Measurements from ENCODE around the gene NUP107. TPM values are rescaled to one million over a fixed set of nuclear protein-coding genes. Genes with fewer than 3 reads are reported as not detected.

NUP107 gene
- total RNA-seq, 1 experiment from 2014 or later = 106 TPM

DNA sequence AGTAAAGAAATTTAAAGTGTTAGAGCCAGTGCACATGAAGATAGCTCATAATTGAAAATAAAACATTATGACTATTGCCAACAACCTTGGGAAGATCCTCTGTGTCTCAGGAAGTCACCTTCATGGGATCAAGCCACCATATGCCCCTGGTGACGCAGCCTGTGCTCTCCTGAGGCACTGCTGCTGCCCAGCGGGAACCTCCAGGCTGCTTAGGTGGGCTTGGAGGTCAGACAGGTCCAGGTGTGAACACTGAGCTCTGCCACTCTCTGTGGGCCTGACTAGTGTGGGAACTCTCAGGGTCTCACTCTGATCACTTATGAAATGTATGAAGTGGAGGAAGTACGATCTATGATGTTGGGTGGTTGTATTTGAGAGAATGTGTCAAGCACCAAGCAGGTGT lies 75.9 kb downstream of the NUP107 start:
- no peaks in the 10 kb centered on the region for H4K20me1 ChIP-seq (ENCODE audit: low read length)
- no peak overlapping the region for H2AFZ ChIP-seq (ENCODE audit: low read length)
- no peaks in the 10 kb centered on the region for H3K9me3 ChIP-seq (ENCODE audit: low read length)
- H3K4me3 ChIP-seq (ENCODE audit: low read length) = no peak overlapping the region
- H3K79me2 ChIP-seq (ENCODE audit: low read length) = no peaks in the 10 kb centered on the region
- TF ChIP-seq EZH2phosphoT487 (IDR thresholded peaks at IDR 0.05; ENCODE audit: borderline replicate concordance, low read length) (no peak), EZH2 (IDR thresholded peaks at IDR 0.05; ENCODE audit: low read length, unreplicated experiment) (no peak)
- TF ChIP-seq, protein P1, sequence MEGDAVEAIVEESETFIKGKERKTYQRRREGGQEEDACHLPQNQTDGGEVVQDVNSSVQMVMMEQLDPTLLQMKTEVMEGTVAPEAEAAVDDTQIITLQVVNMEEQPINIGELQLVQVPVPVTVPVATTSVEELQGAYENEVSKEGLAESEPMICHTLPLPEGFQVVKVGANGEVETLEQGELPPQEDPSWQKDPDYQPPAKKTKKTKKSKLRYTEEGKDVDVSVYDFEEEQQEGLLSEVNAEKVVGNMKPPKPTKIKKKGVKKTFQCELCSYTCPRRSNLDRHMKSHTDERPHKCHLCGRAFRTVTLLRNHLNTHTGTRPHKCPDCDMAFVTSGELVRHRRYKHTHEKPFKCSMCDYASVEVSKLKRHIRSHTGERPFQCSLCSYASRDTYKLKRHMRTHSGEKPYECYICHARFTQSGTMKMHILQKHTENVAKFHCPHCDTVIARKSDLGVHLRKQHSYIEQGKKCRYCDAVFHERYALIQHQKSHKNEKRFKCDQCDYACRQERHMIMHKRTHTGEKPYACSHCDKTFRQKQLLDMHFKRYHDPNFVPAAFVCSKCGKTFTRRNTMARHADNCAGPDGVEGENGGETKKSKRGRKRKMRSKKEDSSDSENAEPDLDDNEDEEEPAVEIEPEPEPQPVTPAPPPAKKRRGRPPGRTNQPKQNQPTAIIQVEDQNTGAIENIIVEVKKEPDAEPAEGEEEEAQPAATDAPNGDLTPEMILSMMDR (conservative IDR thresholded peaks at IDR 0.05; ENCODE audit: low read depth, low read length) = no peak
- ChIA-PET CTCF (no interaction called here), POLR2A (ENCODE audit: unreplicated experiment) (no interaction called here)
- no peak overlapping the region for H3K9ac ChIP-seq (ENCODE audit: low read length)
- no peaks in the 10 kb centered on the region for H3F3A ChIP-seq (ENCODE audit: low read length, unreplicated experiment)
- H3K27me3 ChIP-seq (ENCODE audit: low read length) = no peaks in the 10 kb centered on the region
- H3K4me1 ChIP-seq (ENCODE audit: insufficient read depth, low read length) = no peaks in the 10 kb centered on the region
- no peak overlapping the region for H3K4me2 ChIP-seq (ENCODE audit: low read length)
- ATAC-seq = no peak
- no peaks in the 10 kb centered on the region for H3K36me3 ChIP-seq (ENCODE audit: low read depth, low read length)
- intact Hi-C loops (cut with micrococcal nuclease) = no loop called here
- DNase-seq = no peak
- no TSS peak for BruUV-seq (replicated peaks)
- no peaks in the 10 kb centered on the region for H3K9me2 ChIP-seq (replicated peaks; ENCODE audit: low read length)
- H3K27ac ChIP-seq (ENCODE audit: low read length) = no peak overlapping the region

DNA sequence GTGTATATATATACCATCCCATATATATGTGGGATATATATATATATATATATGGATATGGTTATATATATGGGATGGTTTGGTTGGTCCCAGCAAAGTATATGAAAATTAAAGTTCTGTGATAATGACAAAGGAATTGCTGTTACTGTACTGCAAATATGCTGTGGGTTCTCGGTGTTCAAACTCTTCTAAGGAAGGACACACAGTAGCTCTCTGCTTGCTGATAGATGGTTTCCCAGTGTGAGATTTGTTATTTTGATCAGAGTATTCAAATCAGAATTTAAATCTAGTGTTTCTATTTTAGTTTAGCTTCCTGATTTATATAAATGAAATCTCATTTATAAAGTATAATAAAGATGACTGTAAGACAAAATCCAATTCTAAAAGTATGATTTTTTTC lies 78.9 kb downstream of the NUP107 start:
- Histone ChIP-seq H3K4me1 (ENCODE audit: insufficient read depth, low read length) (no peaks in the 10 kb centered on the region), H3K9me2 (replicated peaks; ENCODE audit: low read length) (no peaks in the 10 kb centered on the region), H3K36me3 (ENCODE audit: low read depth, low read length) (no peaks in the 10 kb centered on the region), H3F3A (ENCODE audit: low read length, unreplicated experiment) (no peaks in the 10 kb centered on the region), H3K27ac (ENCODE audit: low read length) (no peak overlapping the region), H2AFZ (ENCODE audit: low read length) (no peak overlapping the region), H3K4me2 (ENCODE audit: low read length) (no peak overlapping the region), H3K9me3 (ENCODE audit: low read length) (no peaks in the 10 kb centered on the region), H3K79me2 (ENCODE audit: low read length) (no peaks in the 10 kb centered on the region), H3K27me3 (ENCODE audit: low read length) (no peaks in the 10 kb centered on the region), H3K4me3 (ENCODE audit: low read length) (no peak overlapping the region), H4K20me1 (ENCODE audit: low read length) (no peaks in the 10 kb centered on the region), H3K9ac (ENCODE audit: low read length) (no peak overlapping the region)
- no peak for DNase-seq
- ATAC-seq = no peak
- CTCF ChIA-PET = interaction anchor here (0.6 kb wide), 1 partner anchor 54 kb away, joined by 3 read pairs; no protein-coding TSS in a partner anchor
- no TSS peak for BruUV-seq (replicated peaks)
- TF ChIP-seq, protein P1 (conservative IDR thresholded peaks at IDR 0.05; ENCODE audit: low read depth, low read length) = no peak
- TF ChIP-seq EZH2 (IDR thresholded peaks at IDR 0.05; ENCODE audit: low read length, unreplicated experiment) (no peak), EZH2phosphoT487 (IDR thresholded peaks at IDR 0.05; ENCODE audit: borderline replicate concordance, low read length) (no peak)
- intact Hi-C loops (cut with micrococcal nuclease) = no loop called here
- POLR2A ChIA-PET (ENCODE audit: unreplicated experiment) = no interaction called here

GRCh38 chr12:68766646-68767045 lies 79.9 kb downstream of the NUP107 start:
- no peak overlapping the region for H3K27ac ChIP-seq (ENCODE audit: low read length)
- H3K79me2 ChIP-seq (ENCODE audit: low read length) = no peaks in the 10 kb centered on the region
- no peaks in the 10 kb centered on the region for H4K20me1 ChIP-seq (ENCODE audit: low read length)
- no peaks in the 10 kb centered on the region for H3K27me3 ChIP-seq (ENCODE audit: low read length)
- no peak overlapping the region for H3K9ac ChIP-seq (ENCODE audit: low read length)
- H3K4me3 ChIP-seq (ENCODE audit: low read length) = no peak overlapping the region
- DNase-seq (no peak), ATAC-seq (no peak)
- H3K9me2 ChIP-seq (replicated peaks; ENCODE audit: low read length) = no peaks in the 10 kb centered on the region
- BruUV-seq (replicated peaks) = no TSS peak
- H3K4me1 ChIP-seq (ENCODE audit: insufficient read depth, low read length) = no peaks in the 10 kb centered on the region
- TF ChIP-seq EZH2phosphoT487 (IDR thresholded peaks at IDR 0.05; ENCODE audit: borderline replicate concordance, low read length) = no peak
- TF ChIP-seq, protein P1 (conservative IDR thresholded peaks at IDR 0.05; ENCODE audit: low read depth, low read length) = no peak
- no peak for TF ChIP-seq EZH2 (IDR thresholded peaks at IDR 0.05; ENCODE audit: low read length, unreplicated experiment)
- intact Hi-C loops (cut with micrococcal nuclease) = no loop called here
- H2AFZ ChIP-seq (ENCODE audit: low read length) = no peak overlapping the region
- ChIA-PET POLR2A (ENCODE audit: unreplicated experiment) (no interaction called here), CTCF (interaction anchor here (0.6 kb wide), 1 partner anchor 53 kb away, joined by 3 read pairs; no protein-coding TSS in a partner anchor)
- H3K4me2 ChIP-seq (ENCODE audit: low read length) = no peak overlapping the region
- H3K9me3 ChIP-seq (ENCODE audit: low read length) = no peaks in the 10 kb centered on the region
- no peaks in the 10 kb centered on the region for H3K36me3 ChIP-seq (ENCODE audit: low read depth, low read length)
- H3F3A ChIP-seq (ENCODE audit: low read length, unreplicated experiment) = no peaks in the 10 kb centered on the region

Data from PC-3 (cell line).